ENCODE measurements around the gene TAF9. TPM values are rescaled to one million over a fixed set of nuclear protein-coding genes. Genes with fewer than 3 reads are reported as not detected.

The TAF9 gene
- total RNA-seq, 1 experiment from 2014 or later, result 142 TPM

DNA sequence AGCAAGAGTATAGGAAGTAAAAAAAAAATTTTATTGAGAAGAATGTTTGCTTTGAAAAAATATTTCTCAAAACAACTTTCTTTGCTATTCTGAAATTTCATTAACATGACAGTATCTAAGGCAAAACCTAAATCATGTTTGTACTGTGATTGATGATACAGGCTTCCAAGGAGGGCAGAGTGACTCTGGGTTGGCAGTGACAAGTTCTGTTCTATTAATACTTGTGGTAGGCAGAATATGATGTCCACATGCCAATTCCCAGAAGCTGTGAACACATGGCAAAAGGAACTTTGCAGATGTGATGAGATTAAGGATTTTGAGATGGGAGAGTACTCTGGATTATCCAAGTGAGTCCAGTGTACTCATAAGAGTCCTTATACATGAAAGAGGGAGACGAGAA, 53.3 kb downstream of the TAF9 start:
- TF ChIP-seq POLR2AphosphoS5 (IDR thresholded peaks at IDR 0.05; ENCODE audit: low read depth, low read length) (no peak), SIN3A (IDR thresholded peaks at IDR 0.05; ENCODE audit: borderline replicate concordance, insufficient read depth, low read depth, low read length) (no peak), TCF7L2 (IDR thresholded peaks at IDR 0.05; ENCODE audit: low read depth, low read length) (no peak)
- TF ChIP-seq, protein P1, sequence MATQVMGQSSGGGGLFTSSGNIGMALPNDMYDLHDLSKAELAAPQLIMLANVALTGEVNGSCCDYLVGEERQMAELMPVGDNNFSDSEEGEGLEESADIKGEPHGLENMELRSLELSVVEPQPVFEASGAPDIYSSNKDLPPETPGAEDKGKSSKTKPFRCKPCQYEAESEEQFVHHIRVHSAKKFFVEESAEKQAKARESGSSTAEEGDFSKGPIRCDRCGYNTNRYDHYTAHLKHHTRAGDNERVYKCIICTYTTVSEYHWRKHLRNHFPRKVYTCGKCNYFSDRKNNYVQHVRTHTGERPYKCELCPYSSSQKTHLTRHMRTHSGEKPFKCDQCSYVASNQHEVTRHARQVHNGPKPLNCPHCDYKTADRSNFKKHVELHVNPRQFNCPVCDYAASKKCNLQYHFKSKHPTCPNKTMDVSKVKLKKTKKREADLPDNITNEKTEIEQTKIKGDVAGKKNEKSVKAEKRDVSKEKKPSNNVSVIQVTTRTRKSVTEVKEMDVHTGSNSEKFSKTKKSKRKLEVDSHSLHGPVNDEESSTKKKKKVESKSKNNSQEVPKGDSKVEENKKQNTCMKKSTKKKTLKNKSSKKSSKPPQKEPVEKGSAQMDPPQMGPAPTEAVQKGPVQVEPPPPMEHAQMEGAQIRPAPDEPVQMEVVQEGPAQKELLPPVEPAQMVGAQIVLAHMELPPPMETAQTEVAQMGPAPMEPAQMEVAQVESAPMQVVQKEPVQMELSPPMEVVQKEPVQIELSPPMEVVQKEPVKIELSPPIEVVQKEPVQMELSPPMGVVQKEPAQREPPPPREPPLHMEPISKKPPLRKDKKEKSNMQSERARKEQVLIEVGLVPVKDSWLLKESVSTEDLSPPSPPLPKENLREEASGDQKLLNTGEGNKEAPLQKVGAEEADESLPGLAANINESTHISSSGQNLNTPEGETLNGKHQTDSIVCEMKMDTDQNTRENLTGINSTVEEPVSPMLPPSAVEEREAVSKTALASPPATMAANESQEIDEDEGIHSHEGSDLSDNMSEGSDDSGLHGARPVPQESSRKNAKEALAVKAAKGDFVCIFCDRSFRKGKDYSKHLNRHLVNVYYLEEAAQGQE (IDR thresholded peaks at IDR 0.05; ENCODE audit: insufficient read depth in 1 of 2, low read depth in 2 of 2, low read length in 1 of 2), result no peak
- TF ChIP-seq, protein P2, sequence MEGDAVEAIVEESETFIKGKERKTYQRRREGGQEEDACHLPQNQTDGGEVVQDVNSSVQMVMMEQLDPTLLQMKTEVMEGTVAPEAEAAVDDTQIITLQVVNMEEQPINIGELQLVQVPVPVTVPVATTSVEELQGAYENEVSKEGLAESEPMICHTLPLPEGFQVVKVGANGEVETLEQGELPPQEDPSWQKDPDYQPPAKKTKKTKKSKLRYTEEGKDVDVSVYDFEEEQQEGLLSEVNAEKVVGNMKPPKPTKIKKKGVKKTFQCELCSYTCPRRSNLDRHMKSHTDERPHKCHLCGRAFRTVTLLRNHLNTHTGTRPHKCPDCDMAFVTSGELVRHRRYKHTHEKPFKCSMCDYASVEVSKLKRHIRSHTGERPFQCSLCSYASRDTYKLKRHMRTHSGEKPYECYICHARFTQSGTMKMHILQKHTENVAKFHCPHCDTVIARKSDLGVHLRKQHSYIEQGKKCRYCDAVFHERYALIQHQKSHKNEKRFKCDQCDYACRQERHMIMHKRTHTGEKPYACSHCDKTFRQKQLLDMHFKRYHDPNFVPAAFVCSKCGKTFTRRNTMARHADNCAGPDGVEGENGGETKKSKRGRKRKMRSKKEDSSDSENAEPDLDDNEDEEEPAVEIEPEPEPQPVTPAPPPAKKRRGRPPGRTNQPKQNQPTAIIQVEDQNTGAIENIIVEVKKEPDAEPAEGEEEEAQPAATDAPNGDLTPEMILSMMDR (IDR thresholded peaks at IDR 0.05), result no peak
- intact Hi-C loops (cut with micrococcal nuclease; ENCODE audit: unreplicated experiment) (no loop called here), in situ Hi-C loops (cut with HindIII; ENCODE audit: low pct_unique_long_range_greater_than_20kb, low sequenced_read_pairs) (no loop called here)
- ChIA-PET CTCF (no interaction called here), POLR2A (interaction anchor here (0.7 kb wide), 2 partner anchors 29 to 223 kb away, joined by 6 to 7 read pairs; no protein-coding TSS in a partner anchor)
- ATAC-seq (no peak), DNase-seq (ENCODE audit: low read depth, low spot score) (no peak)
- H3K4me3 ChIP-seq (ENCODE audit: low read depth in 2 of 2, low read length in 2 of 2), result no peak overlapping the region
- no peaks in the 10 kb centered on the region for H3K27me3 ChIP-seq (ENCODE audit: control insufficient read depth, insufficient read depth, low read length)
- BruUV-seq (replicated peaks), result no TSS peak
- H3K9me3 ChIP-seq (ENCODE audit: control insufficient read depth, insufficient read depth, low read depth, low read length), result no peaks in the 10 kb centered on the region
- no peaks in the 10 kb centered on the region for H3K4me1 ChIP-seq (ENCODE audit: control insufficient read depth, insufficient read depth, low read length)
- no peaks in the 10 kb centered on the region for H3K36me3 ChIP-seq (ENCODE audit: control insufficient read depth, insufficient read depth, low read length)
- H3K27ac ChIP-seq (ENCODE audit: low read length), result no peak overlapping the region

Other genes starting within 250 kb of the TAF9 start
- gene CCNB1, start 202.4 kb downstream of the TAF9 start, total RNA-seq (2021; ENCODE audit: unreplicated experiment), result 262 TPM
- gene CENPH, start 179.9 kb downstream of the TAF9 start, total RNA-seq (2021; ENCODE audit: unreplicated experiment), result 35.6 TPM
- 44.4 TPM for gene CDK7, start 134.6 kb downstream of the TAF9 start, total RNA-seq (2021; ENCODE audit: unreplicated experiment)
- gene CCDC125, start 36.7 kb downstream of the TAF9 start, total RNA-seq (2021; ENCODE audit: unreplicated experiment), result 10.4 TPM
- 61.3 TPM for gene AK6, start within 50 bp of the TAF9 start, total RNA-seq (2021; ENCODE audit: unreplicated experiment)
- 41.7 TPM for gene RAD17, start 298 bp upstream of the TAF9 start, total RNA-seq (2021; ENCODE audit: unreplicated experiment)
- gene MARVELD2, start 45.6 kb upstream of the TAF9 start, total RNA-seq (2021; ENCODE audit: unreplicated experiment), result 17.3 TPM
- gene OCLN, start 123.3 kb upstream of the TAF9 start, total RNA-seq (2021; ENCODE audit: unreplicated experiment), result 102 TPM
- 46.3 TPM for gene GTF2H2C, start 190.7 kb upstream of the TAF9 start, total RNA-seq (2021; ENCODE audit: unreplicated experiment)

All from Panc1 (cell line).